Embryonic facial prominence (tissue), 1 donor: Measurements from ENCODE around the gene SELENOO.

Source experiments
- DNase-seq: peaks from one replicate; pipeline ENCODE4 v3.0.0-alpha.2; 2016; ENCODE audit errors: extremely low spot score

The SELENOO gene

GRCh38 chr22:50185375-50186087 is 15.3 kb upstream of the SELENOO start, which contains the start of gene TRABD:
Gene TRABD, plus strand, starts transcription at chr22:50185913. Its CDS starts 7,148 bp downstream, at chr22:50193061.
- DNase-seq = peak; percentile 85

- no peak for DNase-seq
Observed at GRCh38 chr22:50186181-50186714, 14.6 kb upstream of the SELENOO start.

- DNase-seq = no peak
Observed at GRCh38 chr22:50186761-50187523, 13.9 kb upstream of the SELENOO start.

GRCh38 chr22:50188356-50188755 is 12.5 kb upstream of the SELENOO start:
- DNase-seq = no peak

GRCh38 chr22:50189184-50189848 is 11.5 kb upstream of the SELENOO start:
- DNase-seq = no peak

- no peak for DNase-seq
Observed at GRCh38 chr22:50189849-50190181, 11.0 kb upstream of the SELENOO start.

- no peak for DNase-seq
Observed at GRCh38 chr22:50190182-50190940, 10.4 kb upstream of the SELENOO start.

- no peak for DNase-seq
Observed at GRCh38 chr22:50190941-50191741, 9.7 kb upstream of the SELENOO start.

GRCh38 chr22:50192436-50193204 is 8.2 kb upstream of the SELENOO start:
- no peak for DNase-seq

- no peak for DNase-seq
Observed at GRCh38 chr22:50193621-50194020, 7.2 kb upstream of the SELENOO start.

GRCh38 chr22:50194037-50194805 is 6.6 kb upstream of the SELENOO start:
- DNase-seq = no peak

GRCh38 chr22:50196256-50196655 is 4.6 kb upstream of the SELENOO start:
- DNase-seq = no peak

GRCh38 chr22:50197000-50197800 is 3.6 kb upstream of the SELENOO start:
- no peak for DNase-seq

- DNase-seq = no peak
Observed at GRCh38 chr22:50197856-50198623, 2.8 kb upstream of the SELENOO start.

GRCh38 chr22:50198624-50199017 is 2.2 kb upstream of the SELENOO start:
- DNase-seq = no peak

- no peak for DNase-seq
Observed at GRCh38 chr22:50199251-50199721, 1.5 kb upstream of the SELENOO start.

- no peak for DNase-seq
Observed at GRCh38 chr22:50199829-50200460, 866 bp upstream of the SELENOO start.
